ENCODE results near the gene GRID1.

The GRID1 gene

DNA sequence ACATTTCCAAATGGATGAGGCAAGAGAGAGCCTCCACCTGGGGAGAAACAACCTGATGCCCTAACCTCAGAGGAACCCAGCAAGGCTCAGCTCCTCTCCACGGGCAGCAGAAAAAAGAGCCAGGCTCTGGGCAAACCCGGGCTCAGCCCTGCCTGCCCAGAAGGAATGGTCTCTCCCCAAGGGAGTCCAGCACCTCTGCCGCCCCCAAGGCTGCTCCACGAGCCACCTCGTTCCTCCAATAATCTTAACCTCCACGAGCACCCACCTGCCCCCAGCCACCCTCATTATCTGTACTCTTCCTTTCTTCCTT is 154.2 kb downstream of the GRID1 start:
- no peak for DNase-seq (ENCODE audit: low spot score)

- DNase-seq (ENCODE audit: low spot score): no peak
Measured at GRCh38 chr10:86211691-86212390, 154.8 kb downstream of the GRID1 start.

DNA sequence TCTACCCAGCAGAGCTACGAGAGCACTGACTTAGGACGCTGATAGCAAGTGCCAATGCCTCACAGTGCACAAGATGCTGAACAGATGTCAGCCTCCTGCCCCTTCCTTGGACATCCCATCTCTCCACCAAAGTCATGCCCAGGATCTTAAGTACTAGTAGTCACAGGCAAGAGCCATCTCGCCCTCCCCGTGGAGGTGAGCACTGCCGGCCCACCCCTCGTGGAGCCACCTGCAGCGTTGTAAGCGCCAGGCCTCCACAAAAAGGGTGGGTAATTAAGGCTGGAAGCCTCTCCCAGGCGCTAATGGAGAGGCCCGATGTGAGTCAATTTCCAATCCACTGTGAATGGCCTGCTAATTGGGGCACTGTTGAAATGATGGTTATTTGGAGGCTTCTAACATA is 156.2 kb downstream of the GRID1 start:
- no peak for DNase-seq (ENCODE audit: low spot score)

GRCh38 chr10:86209726-86210125 is 156.9 kb downstream of the GRID1 start:
- no peak for DNase-seq (ENCODE audit: low spot score)

- no peak for DNase-seq (ENCODE audit: low spot score)
Measured at GRCh38 chr10:86207226-86207625, 159.4 kb downstream of the GRID1 start.

- no peak for DNase-seq (ENCODE audit: low spot score)
Measured at GRCh38 chr10:86206240-86206579, 160.4 kb downstream of the GRID1 start.

DNA sequence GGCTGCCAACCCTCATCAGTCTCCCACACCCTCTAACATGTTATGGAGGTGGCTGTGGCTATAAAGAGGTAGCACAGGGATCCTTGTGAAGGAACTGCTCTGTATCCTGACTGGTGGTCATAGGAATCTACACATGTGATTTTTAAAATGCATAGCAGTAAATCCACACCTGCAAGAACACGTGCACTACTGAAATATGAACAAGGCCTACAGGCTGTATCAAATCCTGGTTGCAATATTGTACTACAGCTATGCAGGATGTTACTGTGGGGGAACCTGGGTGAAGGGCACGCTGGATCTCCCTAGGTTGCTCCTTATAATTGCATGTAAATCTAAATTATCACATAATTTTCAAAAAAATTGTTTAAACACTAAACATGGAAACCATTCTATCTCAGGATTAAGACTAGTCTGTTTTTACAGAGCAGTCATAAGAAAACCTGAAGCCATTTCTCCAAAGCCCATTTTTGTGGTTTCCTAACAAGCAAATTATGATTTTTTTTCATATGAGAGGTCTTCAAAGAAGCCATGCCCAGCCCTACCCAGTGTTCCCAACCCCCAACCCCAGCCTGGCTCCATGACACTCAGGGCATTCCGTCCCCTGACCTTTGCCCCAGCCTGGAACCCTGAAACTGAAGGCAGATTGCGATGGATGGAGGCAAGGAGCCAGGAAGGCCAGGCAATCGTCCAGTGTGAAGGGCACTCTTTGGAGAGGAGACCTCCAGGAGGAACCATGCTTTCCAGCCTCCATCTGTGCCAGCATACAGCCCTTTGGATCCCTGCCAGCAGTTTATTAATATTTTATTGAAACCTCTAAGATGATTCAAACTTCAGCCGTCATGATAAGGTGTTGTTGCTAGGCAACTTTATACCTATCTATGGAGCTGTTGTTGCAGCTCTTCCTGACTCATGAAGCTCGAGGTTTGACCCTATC is 161.0 kb downstream of the GRID1 start:
- DNase-seq (ENCODE audit: low spot score): no peak

DNA sequence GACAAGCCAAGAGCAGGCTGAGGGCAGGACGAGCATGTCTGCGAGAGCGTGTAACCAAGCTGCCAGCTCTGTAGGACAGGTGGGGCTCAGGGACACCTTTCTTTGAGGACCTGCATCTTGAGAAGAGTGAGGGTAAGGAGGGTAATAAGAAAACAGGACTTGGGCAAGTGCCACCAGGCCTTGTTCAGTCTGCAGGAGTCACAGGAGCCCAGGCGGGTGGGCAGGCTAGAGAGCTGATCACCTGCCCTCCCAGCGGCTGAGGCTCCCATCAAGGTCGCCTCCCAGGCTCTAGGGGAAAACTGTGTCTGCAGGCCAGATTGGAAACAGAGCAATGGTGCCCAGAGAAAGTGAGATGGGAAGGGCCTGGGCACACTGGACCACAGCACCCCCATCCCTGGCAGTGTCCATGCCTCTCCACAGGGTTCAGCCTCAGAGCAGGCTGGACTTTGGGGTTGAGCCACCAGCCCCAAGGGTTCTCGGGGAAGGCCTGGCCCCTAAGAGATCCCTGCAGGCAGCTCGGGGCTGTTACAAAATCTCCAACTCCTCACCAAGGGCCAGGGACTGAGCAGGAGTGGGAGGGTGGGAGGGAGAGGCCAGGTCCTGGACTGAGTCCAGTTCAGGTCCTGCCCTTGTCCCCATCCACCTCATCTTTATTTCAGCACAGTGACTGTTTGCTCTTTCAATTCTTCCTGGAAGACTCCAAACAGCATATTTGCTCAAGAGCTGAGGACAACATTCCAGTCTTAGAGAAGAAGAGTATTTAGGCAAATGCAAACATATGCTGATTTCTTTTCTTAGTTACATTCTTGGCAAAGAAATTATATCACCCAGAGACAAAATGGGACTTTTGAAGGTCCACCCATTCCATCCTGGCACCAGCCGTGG is 161.9 kb downstream of the GRID1 start:
- DNase-seq (ENCODE audit: low spot score): no peak

DNA sequence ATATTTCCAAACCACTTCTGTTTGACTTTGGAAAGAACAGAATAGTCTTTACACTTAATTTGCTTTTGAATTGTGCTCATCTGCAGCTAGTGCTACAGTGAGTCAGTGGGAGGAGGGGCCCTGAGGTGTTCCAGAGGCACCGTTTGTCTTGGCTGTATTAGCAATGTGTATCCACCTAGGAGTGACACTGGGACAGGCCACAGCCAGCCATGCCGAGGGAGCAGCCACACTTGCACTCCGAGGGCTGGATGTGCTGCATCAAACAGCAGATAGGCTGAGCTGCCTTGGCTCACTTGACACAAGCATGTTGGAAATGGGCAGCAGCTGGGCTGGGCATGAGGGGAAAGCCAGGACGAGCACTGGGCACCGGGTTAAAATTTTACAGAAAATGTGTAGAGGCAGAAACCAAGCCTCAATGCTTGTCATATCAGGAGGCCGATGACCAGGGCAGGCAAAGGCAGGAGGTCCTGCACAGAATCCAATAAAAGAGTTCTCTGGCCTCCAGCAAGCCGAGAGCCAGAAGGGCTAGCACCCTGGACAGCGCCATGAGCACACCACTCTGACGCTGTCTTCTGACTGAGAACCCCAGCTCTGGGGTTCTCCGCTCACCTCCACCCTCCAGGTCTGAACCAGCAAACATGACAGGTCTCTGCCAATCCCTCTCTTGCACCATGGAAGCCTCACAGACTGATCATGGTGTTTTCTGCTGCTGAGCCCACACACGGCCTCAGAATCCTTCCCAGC is 163.3 kb downstream of the GRID1 start:
- peak; percentile 59 for DNase-seq (ENCODE audit: low spot score)

GRCh38 chr10:86202226-86202735 is 164.3 kb downstream of the GRID1 start:
- DNase-seq (ENCODE audit: low spot score): no peak

GRCh38 chr10:86200867-86201266 is 165.7 kb downstream of the GRID1 start:
- no peak for DNase-seq (ENCODE audit: low spot score)

DNA sequence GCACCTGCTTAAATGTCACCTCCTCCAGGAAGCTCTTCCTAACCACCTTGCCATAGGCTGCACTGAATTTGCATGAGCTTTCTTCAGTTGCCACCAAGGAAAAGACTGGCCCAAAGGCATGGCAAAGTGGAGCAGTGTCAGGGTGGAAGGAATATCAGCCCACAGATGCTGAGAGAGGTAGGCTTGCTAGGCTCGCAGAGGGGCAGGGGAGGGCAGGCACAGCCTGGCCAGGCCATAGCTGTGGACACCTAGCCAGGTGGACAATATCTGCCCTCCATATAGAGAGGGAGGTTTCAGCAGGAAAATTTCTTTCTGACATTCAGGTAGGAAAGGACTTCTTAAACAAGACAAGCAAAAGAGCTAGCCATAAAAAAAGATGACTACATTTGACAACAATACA is 166.3 kb downstream of the GRID1 start:
- no peak for DNase-seq (ENCODE audit: low spot score)

DNA sequence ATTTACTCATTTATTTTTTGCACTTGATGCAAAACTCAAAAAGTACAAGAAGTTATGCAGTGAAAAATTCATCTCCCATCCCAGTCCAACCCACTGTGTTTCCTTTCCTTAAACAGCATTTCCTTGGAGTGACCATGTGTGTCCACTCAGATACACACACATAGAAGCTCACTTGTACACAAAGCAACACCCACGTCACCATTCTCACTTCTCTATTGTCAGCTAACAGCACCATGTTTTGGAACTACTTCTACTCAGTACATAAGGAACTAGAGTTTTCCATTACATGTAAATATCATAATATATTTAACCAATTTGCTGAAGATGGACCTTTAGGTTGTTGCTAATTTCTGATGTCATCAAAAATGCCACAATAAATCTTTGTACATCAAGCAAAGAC is 167.6 kb downstream of the GRID1 start:
- DNase-seq (ENCODE audit: low spot score): no peak

DNA sequence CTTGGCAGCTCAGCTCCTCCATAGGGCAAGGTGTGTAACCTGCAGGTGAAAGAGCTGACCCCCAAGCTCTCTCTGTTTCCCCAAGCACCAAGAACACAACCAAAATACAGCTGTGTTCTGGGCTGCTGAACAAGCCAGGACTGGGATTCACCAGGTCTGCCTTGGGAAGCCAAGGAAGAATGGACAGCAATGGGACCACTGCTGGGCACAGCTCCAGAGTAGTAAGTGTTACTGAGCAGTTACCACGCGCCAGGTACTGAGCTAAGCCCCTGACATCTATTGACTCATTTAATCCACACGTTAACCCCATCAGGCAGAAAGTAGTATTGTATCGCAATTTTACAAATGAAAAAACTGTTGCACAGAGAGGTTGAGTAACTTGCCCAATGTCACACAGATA is 168.3 kb downstream of the GRID1 start:
- DNase-seq (ENCODE audit: low spot score): no peak

- no peak for DNase-seq (ENCODE audit: low spot score)
Measured at GRCh38 chr10:86197166-86197790, 169.3 kb downstream of the GRID1 start.

DNA sequence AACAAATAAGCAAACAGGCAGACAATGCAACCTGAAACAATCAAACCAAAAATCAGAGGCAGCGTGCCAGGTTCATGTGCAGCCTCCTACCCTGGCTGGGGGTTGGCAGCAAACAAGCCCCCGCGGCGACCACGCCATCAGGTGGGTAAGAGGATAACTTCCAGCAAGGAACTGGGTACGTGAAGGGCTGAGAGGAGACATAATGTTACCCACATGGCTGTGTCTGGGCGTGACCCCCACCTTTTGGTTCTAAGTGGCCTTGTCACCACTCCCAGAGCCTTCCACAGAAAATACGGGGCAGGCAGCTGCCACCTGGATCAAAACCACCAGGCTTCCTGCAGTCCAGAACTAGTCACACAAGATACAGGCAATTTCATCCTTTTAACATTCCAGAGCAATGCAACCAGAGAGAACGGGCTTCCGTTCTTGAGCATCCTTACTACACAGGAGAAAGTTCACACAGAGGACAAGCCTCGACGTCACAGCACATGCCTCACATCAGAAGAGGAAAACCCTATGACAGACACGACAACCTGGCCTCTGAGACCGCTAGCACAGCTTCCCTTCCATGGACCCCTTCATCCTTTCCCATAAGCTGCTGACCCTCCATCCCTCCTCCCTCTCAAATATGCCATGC is 171.0 kb downstream of the GRID1 start:
- no peak for DNase-seq (ENCODE audit: low spot score)

DNA sequence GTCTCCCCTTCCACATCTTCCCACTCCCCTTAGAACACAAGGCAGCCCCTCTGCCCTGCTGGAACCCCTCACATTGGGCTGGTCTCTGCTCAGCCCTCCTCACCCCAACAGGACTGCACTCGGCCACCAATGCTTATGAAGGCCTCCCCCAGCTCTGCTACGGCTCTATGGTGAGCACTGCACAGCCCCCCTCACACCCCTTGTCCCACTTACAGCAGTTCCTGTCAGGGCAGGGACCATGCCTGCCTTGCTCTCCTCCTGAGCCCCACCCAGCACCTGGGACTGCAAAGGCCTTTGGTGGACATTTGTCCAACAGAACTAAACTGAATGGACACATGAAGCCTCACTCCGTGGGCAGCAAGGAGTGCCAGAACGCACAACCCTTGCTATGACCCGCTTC is 171.9 kb downstream of the GRID1 start:
- DNase-seq (ENCODE audit: low spot score): no peak

- DNase-seq (ENCODE audit: low spot score): no peak
Measured at GRCh38 chr10:86193841-86194240, 172.8 kb downstream of the GRID1 start.

GRCh38 chr10:86192691-86193090 is 173.9 kb downstream of the GRID1 start:
- no peak for DNase-seq (ENCODE audit: low spot score)

GRCh38 chr10:86192147-86192546 is 174.4 kb downstream of the GRID1 start:
- no peak for DNase-seq (ENCODE audit: low spot score)

DNA sequence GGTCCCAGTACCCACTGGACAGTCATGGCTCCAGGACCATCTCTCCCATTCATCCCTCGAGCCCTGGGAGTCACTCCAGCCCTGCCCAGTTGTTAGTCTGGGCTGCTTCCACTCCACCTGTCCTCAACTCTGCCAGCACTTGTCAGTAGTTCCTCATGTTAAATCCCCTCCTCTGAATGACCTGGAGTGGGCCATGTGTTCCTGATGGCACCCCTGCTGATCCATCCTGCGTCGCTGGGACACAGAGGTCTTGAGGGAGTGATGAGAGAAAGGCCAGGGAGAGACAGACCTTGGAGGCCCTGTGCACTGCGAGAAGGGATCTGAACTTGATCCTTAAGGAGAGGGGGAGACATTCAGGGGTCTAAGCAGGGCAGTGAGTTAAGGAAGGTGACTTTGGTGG is 174.9 kb downstream of the GRID1 start:
- DNase-seq (ENCODE audit: low spot score): no peak

All from AG20443 (cell line).